ENCODE measurements around the gene SRP72. TPM values are rescaled to one million over a fixed set of nuclear protein-coding genes. Genes with fewer than 3 reads are reported as not detected.

The SRP72 gene
- total and polyA plus RNA-seq, 2 of the 8 experiments (the other 6 are each of a cell fraction or from before 2014, with no cell fraction given) = 37.7 to 144 TPM

DNA sequence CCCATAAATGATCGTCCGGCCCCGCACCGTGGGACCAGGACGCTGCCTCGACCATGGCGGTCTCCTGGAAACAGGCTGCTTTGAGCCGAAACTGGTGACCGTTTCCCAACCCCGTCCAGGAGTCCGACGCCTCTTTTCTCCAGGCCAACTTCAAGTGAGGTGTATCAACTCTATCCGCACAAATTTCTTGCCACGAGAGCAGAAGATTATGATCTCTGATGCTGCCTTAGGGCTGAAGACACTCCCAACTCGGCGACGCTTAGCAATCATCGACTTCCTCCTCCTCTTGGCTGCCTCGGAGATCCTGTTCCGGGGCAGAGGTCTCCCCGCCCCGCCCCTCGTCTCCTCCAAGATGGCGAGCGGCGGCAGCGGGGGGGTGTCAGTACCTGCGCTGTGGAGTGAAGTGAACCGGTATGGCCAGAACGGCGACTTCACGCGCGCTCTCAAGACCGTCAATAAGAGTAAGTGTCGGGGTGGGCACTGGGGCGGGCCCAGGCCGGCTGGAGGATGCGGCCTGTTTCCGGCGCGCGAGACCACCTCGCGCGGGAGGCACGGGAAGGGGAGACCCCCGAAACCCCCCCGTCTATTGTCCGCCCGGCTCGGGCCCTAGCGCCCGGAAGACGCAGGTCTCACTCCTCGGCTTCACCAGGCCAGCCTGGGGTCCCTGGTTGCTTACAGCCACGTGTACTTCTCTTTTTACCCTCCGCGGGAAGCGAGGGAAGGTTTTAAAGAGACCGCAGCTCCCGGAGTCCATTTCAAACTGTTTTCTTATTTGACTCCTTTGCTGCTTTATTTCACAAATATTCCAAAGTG, at the start of gene SRP72 (continued):
- TF ChIP-seq TEAD4 (IDR thresholded peaks at IDR 0.05; ENCODE audit: low read depth, low read length) (no peak), TAF7 (optimal IDR thresholded peaks at IDR 0.05; ENCODE audit: borderline replicate concordance, low read depth, low read length) (peak; percentile 67), POLR2AphosphoS5 (IDR thresholded peaks at IDR 0.05; ENCODE audit: low read depth, low read length) (peak; percentile 92), SUZ12 (IDR thresholded peaks at IDR 0.05; ENCODE audit: low read length) (no peak), KDM4A (IDR thresholded peaks at IDR 0.05; ENCODE audit: low read depth, low read length, severe bottlenecking) (peak; percentile 70), SP1 (IDR thresholded peaks at IDR 0.05; ENCODE audit: low read depth, low read length) (no peak), BRCA1 (IDR thresholded peaks at IDR 0.05; ENCODE audit: low read depth, low read length) (no peak), SRF (IDR thresholded peaks at IDR 0.05; ENCODE audit: low read depth, low read length) (no peak), CBX8 (IDR thresholded peaks at IDR 0.05; ENCODE audit: borderline replicate concordance, low read depth, low read length) (no peak)
- TF ChIP-seq, protein P1, sequence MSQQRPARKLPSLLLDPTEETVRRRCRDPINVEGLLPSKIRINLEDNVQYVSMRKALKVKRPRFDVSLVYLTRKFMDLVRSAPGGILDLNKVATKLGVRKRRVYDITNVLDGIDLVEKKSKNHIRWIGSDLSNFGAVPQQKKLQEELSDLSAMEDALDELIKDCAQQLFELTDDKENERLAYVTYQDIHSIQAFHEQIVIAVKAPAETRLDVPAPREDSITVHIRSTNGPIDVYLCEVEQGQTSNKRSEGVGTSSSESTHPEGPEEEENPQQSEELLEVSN (IDR thresholded peaks at IDR 0.05) = no peak
